HG03135 (cell line): ENCODE data around the gene OLFM3.

Experiments used
- ATAC-seq: cut with Tn5 transposase; IDR thresholded peaks from one replicate; pipeline ENCODE4 v1.9.1; 2021; ENCODE audit warnings: mild to moderate bottlenecking, moderate library complexity; ENCODE audit not compliant: unreplicated experiment

The OLFM3 gene

GRCh38 chr1:101953623-101954022, 43.1 kb downstream of the OLFM3 start:
- ATAC-seq = no peak

GRCh38 chr1:101945884-101946283, 50.8 kb downstream of the OLFM3 start:
- no peak for ATAC-seq

GRCh38 chr1:101943237-101943636, 53.5 kb downstream of the OLFM3 start:
- ATAC-seq = no peak

- ATAC-seq = no peak
Measured at GRCh38 chr1:101942516-101943193, 54.1 kb downstream of the OLFM3 start.

- ATAC-seq = no peak
Measured at GRCh38 chr1:101938681-101939080, 58.0 kb downstream of the OLFM3 start.

- ATAC-seq = no peak
Measured at GRCh38 chr1:101929343-101929742, 67.4 kb downstream of the OLFM3 start.

- ATAC-seq = no peak
Measured at GRCh38 chr1:101928829-101929228, 67.9 kb downstream of the OLFM3 start.

- no peak for ATAC-seq
Measured at GRCh38 chr1:101924700-101925099, 72.0 kb downstream of the OLFM3 start.

- no peak for ATAC-seq
Measured at GRCh38 chr1:101920577-101920976, 76.1 kb downstream of the OLFM3 start.

GRCh38 chr1:101918277-101918676, 78.4 kb downstream of the OLFM3 start:
- no peak for ATAC-seq

GRCh38 chr1:101915597-101915996, 81.1 kb downstream of the OLFM3 start:
- ATAC-seq = no peak

GRCh38 chr1:101914473-101915242, 82.1 kb downstream of the OLFM3 start:
- ATAC-seq = no peak

- ATAC-seq = no peak
Measured at GRCh38 chr1:101911894-101912293, 84.8 kb downstream of the OLFM3 start.

- no peak for ATAC-seq
Measured at GRCh38 chr1:101908980-101909379, 87.7 kb downstream of the OLFM3 start.

GRCh38 chr1:101907264-101907663, 89.5 kb downstream of the OLFM3 start:
- ATAC-seq = no peak

- no peak for ATAC-seq
Measured at GRCh38 chr1:101905283-101905835, 91.4 kb downstream of the OLFM3 start.

GRCh38 chr1:101902199-101902598, 94.5 kb downstream of the OLFM3 start:
- no peak for ATAC-seq

- no peak for ATAC-seq
Measured at GRCh38 chr1:101898137-101898536, 98.6 kb downstream of the OLFM3 start.

GRCh38 chr1:101884621-101885020, 112.1 kb downstream of the OLFM3 start:
- no peak for ATAC-seq

GRCh38 chr1:101875891-101876290, 120.8 kb downstream of the OLFM3 start:
- ATAC-seq = no peak

- ATAC-seq = no peak
Measured at GRCh38 chr1:101873672-101874071, 123.1 kb downstream of the OLFM3 start.

GRCh38 chr1:101859941-101860340, 136.8 kb downstream of the OLFM3 start:
- ATAC-seq = no peak
